CD4-positive, alpha-beta T cell treated with Interleukin-15 for 4 hours (primary cell): ENCODE results near the gene DAND5.

ENCODE experiments used
- DNase-seq: peaks from one replicate; pipeline ENCODE4 v3.0.0-alpha.2; 2020; ENCODE audit warnings: low spot score

DAND5 gene

GRCh38 chr19:12994701-12995595 is 25.6 kb downstream of the DAND5 start, which contains the start of gene NFIX:
TSS of gene NFIX (plus strand) at chr19:12995475. CDS start at chr19:12995838, 363 bp downstream.
- DNase-seq, result peak; percentile 58

- no peak for DNase-seq
Measured at GRCh38 chr19:12995596-12996405, 26.4 kb downstream of the DAND5 start.

GRCh38 chr19:12996406-12997094 is 27.2 kb downstream of the DAND5 start:
- DNase-seq, result no peak

GRCh38 chr19:12997179-12997966 is 28.0 kb downstream of the DAND5 start:
- DNase-seq, result no peak

- DNase-seq, result no peak
Measured at GRCh38 chr19:12997967-12998940, 28.9 kb downstream of the DAND5 start.

GRCh38 chr19:13001166-13001501 is 31.8 kb downstream of the DAND5 start:
- no peak for DNase-seq

GRCh38 chr19:13001502-13002165 is 32.3 kb downstream of the DAND5 start:
- no peak for DNase-seq

- no peak for DNase-seq
Measured at GRCh38 chr19:13002166-13002898, 33.0 kb downstream of the DAND5 start.

- DNase-seq, result no peak
Measured at GRCh38 chr19:13003081-13003480, 33.7 kb downstream of the DAND5 start.

- DNase-seq, result no peak
Measured at GRCh38 chr19:13004273-13004672, 34.9 kb downstream of the DAND5 start.

GRCh38 chr19:13005253-13005652 is 35.9 kb downstream of the DAND5 start:
- no peak for DNase-seq

GRCh38 chr19:13005861-13006370 is 36.5 kb downstream of the DAND5 start:
- no peak for DNase-seq

- DNase-seq, result no peak
Measured at GRCh38 chr19:13006431-13007281, 37.3 kb downstream of the DAND5 start.

GRCh38 chr19:13007292-13008045 is 38.1 kb downstream of the DAND5 start:
- DNase-seq, result no peak

- DNase-seq, result no peak
Measured at GRCh38 chr19:13008926-13009787, 39.8 kb downstream of the DAND5 start.
